GM23338 (cell line): ENCODE data around the gene NKD1.

Source experiments
- CREB1 ChIP-seq: fragments of 250-450 bp; sonication (Bioruptor Pico); IDR thresholded peaks from 2 replicates; pipeline ENCODE4 v1.5.0; 2020; ENCODE audit warnings: low read depth, mild to moderate bottlenecking, moderate library complexity
- EZH2 ChIP-seq: fragments of 200-600 bp; sonication (generic); IDR thresholded peaks from one replicate; pipeline ENCODE4 v1.8.0; 2017; ENCODE audit warnings: antibody characterized with exemption, mild to moderate bottlenecking, low read depth; ENCODE audit not compliant: unreplicated experiment
- EZH2phosphoT487 ChIP-seq: fragments of 200-600 bp; sonication (generic); IDR thresholded peaks from one replicate; pipeline ENCODE4 v1.8.1; 2018; ENCODE audit warnings: antibody characterized with exemption; ENCODE audit not compliant: unreplicated experiment
- JUNB ChIP-seq: IDR thresholded peaks from one replicate; pipeline ENCODE4 v1.6.1; 2016; ENCODE audit warnings: antibody characterized with exemption; ENCODE audit not compliant: unreplicated experiment
- POLR2AphosphoS5 ChIP-seq: IDR thresholded peaks from 2 replicates; pipeline ENCODE4 v1.6.1; 2016; ENCODE audit warnings: antibody characterized with exemption, low read depth
- REST ChIP-seq: IDR thresholded peaks from one replicate; pipeline ENCODE4 v1.6.1; 2018; ENCODE audit warnings: antibody characterized with exemption; ENCODE audit not compliant: unreplicated experiment
- STAT1 ChIP-seq: IDR thresholded peaks from one replicate; pipeline ENCODE4 v1.6.1; 2016; ENCODE audit warnings: antibody characterized with exemption; ENCODE audit not compliant: unreplicated experiment
- ZNF114 ChIP-seq: fragments of 250-450 bp; sonication (Bioruptor Pico); IDR thresholded peaks from 2 replicates; pipeline ENCODE4 v1.5.0; 2020; ENCODE audit warnings: mild to moderate bottlenecking, moderate library complexity
- ZNF331 ChIP-seq: fragments of 250-450 bp; sonication (Bioruptor Pico); IDR thresholded peaks from 2 replicates; pipeline ENCODE4 v1.5.0; 2020; ENCODE audit warnings: low read depth, mild to moderate bottlenecking, moderate library complexity
- TF ChIP-seq, protein P1 (sequence below), 2 experiments: fragments of 200-600 bp in 1 of 2; sonication (generic) in 1 of 2; conservative IDR thresholded peaks; 2 replicates each; pipeline versions ENCODE4 v1.5.1 to v1.6.1; 2016 to 2017; ENCODE audit warnings: antibody characterized with exemption in 2 of 2, low read depth in 2 of 2, mild to moderate bottlenecking in 2 of 2, moderate library complexity in 1 of 2

DNA sequence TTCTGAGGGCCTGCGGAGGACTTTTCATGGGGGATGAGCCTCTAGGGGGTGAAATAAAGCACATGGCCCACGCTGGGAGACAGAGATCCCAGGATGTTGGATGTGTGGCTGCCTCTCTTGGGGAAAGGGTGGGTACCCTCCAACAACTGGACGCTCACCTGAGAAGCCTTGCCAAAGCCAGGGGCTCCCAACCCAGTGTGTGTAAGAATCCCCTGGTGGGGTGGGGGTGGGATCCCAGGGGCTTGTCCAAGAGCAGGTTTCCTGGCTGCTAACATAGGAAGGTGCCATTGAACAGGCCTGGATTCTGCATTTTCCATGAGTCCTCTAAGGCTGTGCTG is 132.3 kb downstream of the NKD1 start:
- TF ChIP-seq, protein P1, sequence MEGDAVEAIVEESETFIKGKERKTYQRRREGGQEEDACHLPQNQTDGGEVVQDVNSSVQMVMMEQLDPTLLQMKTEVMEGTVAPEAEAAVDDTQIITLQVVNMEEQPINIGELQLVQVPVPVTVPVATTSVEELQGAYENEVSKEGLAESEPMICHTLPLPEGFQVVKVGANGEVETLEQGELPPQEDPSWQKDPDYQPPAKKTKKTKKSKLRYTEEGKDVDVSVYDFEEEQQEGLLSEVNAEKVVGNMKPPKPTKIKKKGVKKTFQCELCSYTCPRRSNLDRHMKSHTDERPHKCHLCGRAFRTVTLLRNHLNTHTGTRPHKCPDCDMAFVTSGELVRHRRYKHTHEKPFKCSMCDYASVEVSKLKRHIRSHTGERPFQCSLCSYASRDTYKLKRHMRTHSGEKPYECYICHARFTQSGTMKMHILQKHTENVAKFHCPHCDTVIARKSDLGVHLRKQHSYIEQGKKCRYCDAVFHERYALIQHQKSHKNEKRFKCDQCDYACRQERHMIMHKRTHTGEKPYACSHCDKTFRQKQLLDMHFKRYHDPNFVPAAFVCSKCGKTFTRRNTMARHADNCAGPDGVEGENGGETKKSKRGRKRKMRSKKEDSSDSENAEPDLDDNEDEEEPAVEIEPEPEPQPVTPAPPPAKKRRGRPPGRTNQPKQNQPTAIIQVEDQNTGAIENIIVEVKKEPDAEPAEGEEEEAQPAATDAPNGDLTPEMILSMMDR (conservative IDR thresholded peaks at IDR 0.05; ENCODE audit: low read depth in 2 of 2), result no peak
- no peak for TF ChIP-seq EZH2phosphoT487
- no peak for TF ChIP-seq EZH2
- TF ChIP-seq STAT1, result no peak
- no peak for TF ChIP-seq POLR2AphosphoS5
- no peak for TF ChIP-seq JUNB
- TF ChIP-seq CREB1 (CRISPR knock-in tag), result no peak
- no peak for TF ChIP-seq ZNF114 (CRISPR knock-in tag)
- no peak for TF ChIP-seq REST
- no peak for TF ChIP-seq ZNF331 (CRISPR knock-in tag)
